ENCODE measurements around the gene BICDL2.

Gene BICDL2

DNA sequence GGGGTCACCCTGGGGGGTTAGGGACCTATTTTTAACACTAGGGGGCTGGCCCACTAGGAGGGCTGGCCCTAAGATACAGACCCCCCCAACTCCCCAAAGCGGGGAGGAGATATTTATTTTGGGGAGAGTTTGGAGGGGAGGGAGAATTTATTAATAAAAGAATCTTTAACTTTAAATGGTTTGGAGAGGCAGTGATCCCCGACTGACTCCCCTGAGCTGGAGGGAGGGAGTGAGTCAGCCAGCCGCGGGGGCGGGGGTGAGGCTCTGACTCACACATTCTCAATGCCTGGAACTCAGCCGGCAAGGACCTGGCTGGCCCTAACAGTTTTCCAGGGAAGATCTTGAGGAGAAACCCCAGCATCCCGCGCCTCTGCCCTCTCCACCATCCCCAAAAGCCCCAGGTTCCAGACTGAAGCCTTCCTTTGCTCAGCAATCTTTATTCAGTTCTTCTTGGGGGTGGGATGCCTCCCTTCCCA is 14.5 kb downstream of the BICDL2 start (continued):
- TF ChIP-seq, protein P1, sequence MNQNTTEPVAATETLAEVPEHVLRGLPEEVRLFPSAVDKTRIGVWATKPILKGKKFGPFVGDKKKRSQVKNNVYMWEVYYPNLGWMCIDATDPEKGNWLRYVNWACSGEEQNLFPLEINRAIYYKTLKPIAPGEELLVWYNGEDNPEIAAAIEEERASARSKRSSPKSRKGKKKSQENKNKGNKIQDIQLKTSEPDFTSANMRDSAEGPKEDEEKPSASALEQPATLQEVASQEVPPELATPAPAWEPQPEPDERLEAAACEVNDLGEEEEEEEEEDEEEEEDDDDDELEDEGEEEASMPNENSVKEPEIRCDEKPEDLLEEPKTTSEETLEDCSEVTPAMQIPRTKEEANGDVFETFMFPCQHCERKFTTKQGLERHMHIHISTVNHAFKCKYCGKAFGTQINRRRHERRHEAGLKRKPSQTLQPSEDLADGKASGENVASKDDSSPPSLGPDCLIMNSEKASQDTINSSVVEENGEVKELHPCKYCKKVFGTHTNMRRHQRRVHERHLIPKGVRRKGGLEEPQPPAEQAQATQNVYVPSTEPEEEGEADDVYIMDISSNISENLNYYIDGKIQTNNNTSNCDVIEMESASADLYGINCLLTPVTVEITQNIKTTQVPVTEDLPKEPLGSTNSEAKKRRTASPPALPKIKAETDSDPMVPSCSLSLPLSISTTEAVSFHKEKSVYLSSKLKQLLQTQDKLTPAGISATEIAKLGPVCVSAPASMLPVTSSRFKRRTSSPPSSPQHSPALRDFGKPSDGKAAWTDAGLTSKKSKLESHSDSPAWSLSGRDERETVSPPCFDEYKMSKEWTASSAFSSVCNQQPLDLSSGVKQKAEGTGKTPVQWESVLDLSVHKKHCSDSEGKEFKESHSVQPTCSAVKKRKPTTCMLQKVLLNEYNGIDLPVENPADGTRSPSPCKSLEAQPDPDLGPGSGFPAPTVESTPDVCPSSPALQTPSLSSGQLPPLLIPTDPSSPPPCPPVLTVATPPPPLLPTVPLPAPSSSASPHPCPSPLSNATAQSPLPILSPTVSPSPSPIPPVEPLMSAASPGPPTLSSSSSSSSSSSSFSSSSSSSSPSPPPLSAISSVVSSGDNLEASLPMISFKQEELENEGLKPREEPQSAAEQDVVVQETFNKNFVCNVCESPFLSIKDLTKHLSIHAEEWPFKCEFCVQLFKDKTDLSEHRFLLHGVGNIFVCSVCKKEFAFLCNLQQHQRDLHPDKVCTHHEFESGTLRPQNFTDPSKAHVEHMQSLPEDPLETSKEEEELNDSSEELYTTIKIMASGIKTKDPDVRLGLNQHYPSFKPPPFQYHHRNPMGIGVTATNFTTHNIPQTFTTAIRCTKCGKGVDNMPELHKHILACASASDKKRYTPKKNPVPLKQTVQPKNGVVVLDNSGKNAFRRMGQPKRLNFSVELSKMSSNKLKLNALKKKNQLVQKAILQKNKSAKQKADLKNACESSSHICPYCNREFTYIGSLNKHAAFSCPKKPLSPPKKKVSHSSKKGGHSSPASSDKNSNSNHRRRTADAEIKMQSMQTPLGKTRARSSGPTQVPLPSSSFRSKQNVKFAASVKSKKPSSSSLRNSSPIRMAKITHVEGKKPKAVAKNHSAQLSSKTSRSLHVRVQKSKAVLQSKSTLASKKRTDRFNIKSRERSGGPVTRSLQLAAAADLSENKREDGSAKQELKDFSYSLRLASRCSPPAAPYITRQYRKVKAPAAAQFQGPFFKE (tag by site-specific recombination; IDR thresholded peaks at IDR 0.05; ENCODE audit: borderline replicate concordance), result no peak
- TF ChIP-seq ZNF76 (tag by site-specific recombination; IDR thresholded peaks at IDR 0.05; ENCODE audit: borderline replicate concordance, low read depth), result peak; percentile 57; the same call in 1 of the 2 replicates
- no peak for TF ChIP-seq OVOL3 (tag by site-specific recombination; IDR thresholded peaks at IDR 0.05)
- TF ChIP-seq ZNF335 (tag by site-specific recombination; conservative IDR thresholded peaks at IDR 0.05), result 0 out of 2 replicates have a peak, but pooled peaks have one; percentile 25
- TF ChIP-seq, protein P2, sequence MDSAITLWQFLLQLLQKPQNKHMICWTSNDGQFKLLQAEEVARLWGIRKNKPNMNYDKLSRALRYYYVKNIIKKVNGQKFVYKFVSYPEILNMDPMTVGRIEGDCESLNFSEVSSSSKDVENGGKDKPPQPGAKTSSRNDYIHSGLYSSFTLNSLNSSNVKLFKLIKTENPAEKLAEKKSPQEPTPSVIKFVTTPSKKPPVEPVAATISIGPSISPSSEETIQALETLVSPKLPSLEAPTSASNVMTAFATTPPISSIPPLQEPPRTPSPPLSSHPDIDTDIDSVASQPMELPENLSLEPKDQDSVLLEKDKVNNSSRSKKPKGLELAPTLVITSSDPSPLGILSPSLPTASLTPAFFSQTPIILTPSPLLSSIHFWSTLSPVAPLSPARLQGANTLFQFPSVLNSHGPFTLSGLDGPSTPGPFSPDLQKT (IDR thresholded peaks at IDR 0.05; ENCODE audit: borderline replicate concordance, low read depth, low read length), result no peak
- TF ChIP-seq ZNF548 (tag by site-specific recombination; IDR thresholded peaks at IDR 0.05), result no peak
- TF ChIP-seq ZNF473 (tag by site-specific recombination; IDR thresholded peaks at IDR 0.05), result no peak
- no peak for TF ChIP-seq ZSCAN5A (tag by site-specific recombination; IDR thresholded peaks at IDR 0.05)
- no peak for TF ChIP-seq ZFP69B (tag by site-specific recombination; IDR thresholded peaks at IDR 0.05)
- peak; percentile 47 for TF ChIP-seq KLF16 (tag by site-specific recombination; IDR thresholded peaks at IDR 0.05)
- TF ChIP-seq TRIM28 (IDR thresholded peaks at IDR 0.05; ENCODE audit: borderline replicate concordance, low read length), result no peak
- peak; percentile 58; the same call in 1 of the 2 replicates for TF ChIP-seq ZNF660 (tag by site-specific recombination; IDR thresholded peaks at IDR 0.05)
- TF ChIP-seq TCF7L2 (IDR thresholded peaks at IDR 0.05; ENCODE audit: borderline replicate concordance, low read depth, low read length), result no peak
- TF ChIP-seq ZNF169 (tag by site-specific recombination; IDR thresholded peaks at IDR 0.05), result no peak
- peak; percentile 44; the same call in 1 of the 2 replicates for TF ChIP-seq EGR2 (tag by site-specific recombination; IDR thresholded peaks at IDR 0.05; ENCODE audit: low read depth)
- no peak for TF ChIP-seq ZSCAN30 (tag by site-specific recombination; IDR thresholded peaks at IDR 0.05)
- no peak for TF ChIP-seq ZNF133 (tag by site-specific recombination; IDR thresholded peaks at IDR 0.05)
- TF ChIP-seq SCRT2 (tag by site-specific recombination; IDR thresholded peaks at IDR 0.05), result no peak
- no peak for TF ChIP-seq REPIN1 (tag by site-specific recombination; IDR thresholded peaks at IDR 0.05; ENCODE audit: low read depth)
- TF ChIP-seq MEIS1 (CRISPR knock-in tag; IDR thresholded peaks at IDR 0.05; ENCODE audit: borderline replicate concordance), result no peak

Data from HEK293 (cell line).